AG09309 (cell line): ENCODE data around the gene IGF2R.

Experiments used
- DNase-seq: peaks from one replicate; pipeline ENCODE4 v3.0.0-alpha.2; 2010; ENCODE audit warnings: low read depth
- H3K4me3 ChIP-seq: 2 replicates; pipeline ENCODE4 v1.5.1; 2011; ENCODE audit warnings: mild to moderate bottlenecking, low read depth, low read length, moderate library complexity; ENCODE audit not compliant: control insufficient read depth
- CTCF ChIP-seq: IDR thresholded peaks from 2 replicates; pipeline ENCODE4 v1.5.1; 2011; ENCODE audit warnings: mild to moderate bottlenecking, low read depth, low read length, inconsistent platforms; ENCODE audit not compliant: insufficient read depth, control insufficient read depth; ENCODE audit errors: missing control alignments

The IGF2R gene

GRCh38 chr6:160048471-160048870, 79.6 kb downstream of the IGF2R start:
- no peak overlapping the region for H3K4me3 ChIP-seq
- no peak for TF ChIP-seq CTCF
- DNase-seq, result no peak

- no peak overlapping the region for H3K4me3 ChIP-seq
- no peak for DNase-seq
- TF ChIP-seq CTCF, result no peak
Observed at GRCh38 chr6:160049346-160049745, 80.5 kb downstream of the IGF2R start.

GRCh38 chr6:160050022-160050421, 81.1 kb downstream of the IGF2R start:
- no peak for TF ChIP-seq CTCF
- DNase-seq, result no peak
- no peak overlapping the region for H3K4me3 ChIP-seq

GRCh38 chr6:160051390-160051789, 82.5 kb downstream of the IGF2R start:
- TF ChIP-seq CTCF, result no peak
- no peak for DNase-seq
- H3K4me3 ChIP-seq, result no peak overlapping the region

GRCh38 chr6:160054271-160054670, 85.4 kb downstream of the IGF2R start:
- TF ChIP-seq CTCF, result no peak
- no peak overlapping the region for H3K4me3 ChIP-seq
- DNase-seq, result no peak

GRCh38 chr6:160054913-160055312, 86.0 kb downstream of the IGF2R start:
- no peak for DNase-seq
- no peak for TF ChIP-seq CTCF
- no peak overlapping the region for H3K4me3 ChIP-seq

GRCh38 chr6:160055378-160055777, 86.5 kb downstream of the IGF2R start:
- DNase-seq, result no peak
- no peak overlapping the region for H3K4me3 ChIP-seq
- TF ChIP-seq CTCF, result no peak
